Stomach (tissue), 9 donors: ENCODE measurements around the gene PDIA5. TPM values are rescaled to one million over a fixed set of nuclear protein-coding genes. Genes with fewer than 3 reads are reported as not detected.
A peak's percentile ranks its signal among the peaks of the same experiment; 100 is the strongest.

Experiments used
- DNase-seq, 2 donors: peaks; one replicate each; pipeline versions ENCODE4 v3.0.0 to v3.0.0-alpha.2; 2013 to 2019
- H3K27ac ChIP-seq, 5 donors: fragments of 200-600 bp in 4 of 5; sonication (generic) in 4 of 5; one replicate each; pipeline ENCODE4 v1.5.1; 2013 to 2019; ENCODE audit warnings: mild to moderate bottlenecking in 1 of 5, moderate library complexity in 1 of 5
- H3K27me3 ChIP-seq, 3 donors: fragments of 200-600 bp; sonication (generic); one replicate each; pipeline ENCODE4 v1.5.1; 2017 to 2019; ENCODE audit warnings: mixed run types in 1 of 3
- H3K36me3 ChIP-seq, 4 donors: fragments of 200-600 bp; sonication (generic); 1 replicate in 3 of 4; 2 replicates in 1 of 4; pipeline ENCODE4 v1.5.1; 2016 to 2019
- H3K4me1 ChIP-seq, 4 donors: fragments of 200-600 bp; sonication (generic); one replicate each; pipeline ENCODE4 v1.5.1; 2016 to 2019
- H3K4me3 ChIP-seq, 4 donors: fragments of 200-600 bp; sonication (generic) in 3 of 4; one replicate each; pipeline ENCODE4 v1.5.1; 2016 to 2019; ENCODE audit warnings: mild to moderate bottlenecking in 1 of 4
- H3K9me3 ChIP-seq, 4 donors: fragments of 200-600 bp; sonication (generic); one replicate each; pipeline ENCODE4 v1.5.1; 2016 to 2019
- EP300 ChIP-seq: sonication (generic); formaldehyde crosslinking; IDR thresholded peaks from one replicate; pipeline ENCODE4 v1.6.1; 2017; ENCODE audit warnings: antibody characterized with exemption
- POLR2A ChIP-seq, 4 donors: fragments of 450-650 bp; IDR thresholded peaks; one replicate each; pipeline ENCODE4 v1.6.1; 2016; ENCODE audit warnings: antibody characterized with exemption in 4 of 4, control low read depth in 2 of 4, mild to moderate bottlenecking in 1 of 4, moderate library complexity in 1 of 4
- POLR2AphosphoS5 ChIP-seq, 3 donors: sonication (generic); formaldehyde crosslinking; IDR thresholded peaks; one replicate each; pipeline ENCODE4 v1.6.1; 2016; ENCODE audit warnings: antibody characterized with exemption in 3 of 3
- WGBS, 5 donors: extraction: QIAGEN DNeasy Blood & Tissue Kit in 3 of 5; methylation state at CpG; one replicate each; pipeline versions ENCODE4 v1.1.5 to v1.1.7; 2013 to 2018; 5-methylcytosine and 5-hydroxymethylcytosine counted together
- intact Hi-C: fragments of 100-400 bp; cut with DNase I; formaldehyde crosslinking; loops from one replicate; pipeline ENCODE4 v1.15.1; 2023; ENCODE audit warnings: low total_unique reads
- polyA plus RNA-seq, 3 donors: library from polyadenylated mRNA; stranded (reverse); fragments of 200-250 nt; gene quantifications; one replicate each; pipeline ENCODE4 v1.2.3, GENCODE V29; 2013
- total RNA-seq, 5 donors: library from RNA; depleted of rRNA; stranded (reverse); fragments of >200 nt; gene quantifications; one replicate each; pipeline versions ENCODE4 v1.1.0 to v1.2.3, GENCODE V29; 2014 to 2016
- TF ChIP-seq, protein P1 (sequence below), 7 experiments: fragments of 450-650 bp in 4 of 7; fragments of 200-600 bp in 3 of 7; sonication (generic) in 3 of 7; IDR thresholded peaks; one replicate each; pipeline ENCODE4 v1.5.1; 2016 to 2019; ENCODE audit warnings: antibody characterized with exemption in 7 of 7, control low read depth in 2 of 7, mild to moderate bottlenecking in 1 of 7
- donor health status: healthy with polysubstance abuse.
- donor health status: Bipolar disorder and iron deficiency.
- donor health status: healthy.

PDIA5 gene
- total and polyA plus RNA-seq, 8 donors: 13.9 to 75.3 (median 35.0) TPM

DNA sequence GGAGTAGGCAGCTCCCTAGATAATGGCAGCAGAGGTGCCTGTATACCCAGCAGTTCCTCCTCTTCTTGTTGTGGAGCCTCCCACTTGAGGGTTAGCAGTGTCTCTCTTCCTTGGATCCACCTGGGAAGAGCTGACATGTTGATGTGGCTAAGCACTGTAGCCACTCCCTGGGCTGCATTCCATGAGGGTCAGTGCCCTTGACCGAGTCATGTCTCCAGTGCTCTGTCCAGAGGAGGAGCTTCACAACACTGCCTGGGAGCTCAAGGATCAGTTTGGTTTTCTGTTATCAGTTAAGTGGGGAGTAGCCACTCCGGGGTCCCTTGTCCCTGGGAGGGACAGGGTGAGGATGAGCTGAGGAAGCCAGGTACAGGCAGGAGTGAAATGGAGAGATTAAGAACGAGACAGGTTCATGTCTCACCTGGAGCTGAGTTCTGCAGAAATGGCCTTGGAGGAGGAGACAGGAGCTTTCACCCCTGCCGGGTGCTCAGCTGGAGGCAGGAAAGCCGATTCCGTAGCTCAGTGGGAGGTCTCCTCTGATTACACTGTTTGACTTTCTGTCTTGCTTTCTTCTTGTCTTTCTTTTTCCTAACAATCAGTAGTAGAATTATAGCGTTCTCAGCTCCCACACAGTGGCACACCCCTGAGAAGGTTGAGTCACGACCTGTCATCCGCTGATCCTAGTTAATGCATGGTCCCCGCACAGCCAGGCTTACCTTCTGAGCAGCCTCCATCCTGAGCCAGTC lies 77.0 kb downstream of the PDIA5 start:
- Histone ChIP-seq H3K27me3 (no peaks in the 10 kb centered on the region), H3K4me1 (peaks cover 0 to 3% (median 0%) of the 10 kb centered on the region in 4 donors), H3K4me3 (no peak overlapping the region), H3K27ac (no peak overlapping the region), H3K9me3 (no peaks in the 10 kb centered on the region), H3K36me3 (peaks cover 29 to 95% (median 90%) of the 10 kb centered on the region in 4 donors)
- intact Hi-C loops: no loop called here
- TF ChIP-seq EP300: no peak
- TF ChIP-seq, protein P1, sequence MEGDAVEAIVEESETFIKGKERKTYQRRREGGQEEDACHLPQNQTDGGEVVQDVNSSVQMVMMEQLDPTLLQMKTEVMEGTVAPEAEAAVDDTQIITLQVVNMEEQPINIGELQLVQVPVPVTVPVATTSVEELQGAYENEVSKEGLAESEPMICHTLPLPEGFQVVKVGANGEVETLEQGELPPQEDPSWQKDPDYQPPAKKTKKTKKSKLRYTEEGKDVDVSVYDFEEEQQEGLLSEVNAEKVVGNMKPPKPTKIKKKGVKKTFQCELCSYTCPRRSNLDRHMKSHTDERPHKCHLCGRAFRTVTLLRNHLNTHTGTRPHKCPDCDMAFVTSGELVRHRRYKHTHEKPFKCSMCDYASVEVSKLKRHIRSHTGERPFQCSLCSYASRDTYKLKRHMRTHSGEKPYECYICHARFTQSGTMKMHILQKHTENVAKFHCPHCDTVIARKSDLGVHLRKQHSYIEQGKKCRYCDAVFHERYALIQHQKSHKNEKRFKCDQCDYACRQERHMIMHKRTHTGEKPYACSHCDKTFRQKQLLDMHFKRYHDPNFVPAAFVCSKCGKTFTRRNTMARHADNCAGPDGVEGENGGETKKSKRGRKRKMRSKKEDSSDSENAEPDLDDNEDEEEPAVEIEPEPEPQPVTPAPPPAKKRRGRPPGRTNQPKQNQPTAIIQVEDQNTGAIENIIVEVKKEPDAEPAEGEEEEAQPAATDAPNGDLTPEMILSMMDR (IDR thresholded peaks at IDR 0.05): no peak
- no peak for TF ChIP-seq POLR2AphosphoS5 (IDR thresholded peaks at IDR 0.05)
- TF ChIP-seq POLR2A (IDR thresholded peaks at IDR 0.05): no peak
- peak in 1 of 2 donors; percentile 23 for DNase-seq
- 50 to 64% (median 55%) methylated on average over 10 of the region's 10 CpGs for WGBS, 5 donors

DNA sequence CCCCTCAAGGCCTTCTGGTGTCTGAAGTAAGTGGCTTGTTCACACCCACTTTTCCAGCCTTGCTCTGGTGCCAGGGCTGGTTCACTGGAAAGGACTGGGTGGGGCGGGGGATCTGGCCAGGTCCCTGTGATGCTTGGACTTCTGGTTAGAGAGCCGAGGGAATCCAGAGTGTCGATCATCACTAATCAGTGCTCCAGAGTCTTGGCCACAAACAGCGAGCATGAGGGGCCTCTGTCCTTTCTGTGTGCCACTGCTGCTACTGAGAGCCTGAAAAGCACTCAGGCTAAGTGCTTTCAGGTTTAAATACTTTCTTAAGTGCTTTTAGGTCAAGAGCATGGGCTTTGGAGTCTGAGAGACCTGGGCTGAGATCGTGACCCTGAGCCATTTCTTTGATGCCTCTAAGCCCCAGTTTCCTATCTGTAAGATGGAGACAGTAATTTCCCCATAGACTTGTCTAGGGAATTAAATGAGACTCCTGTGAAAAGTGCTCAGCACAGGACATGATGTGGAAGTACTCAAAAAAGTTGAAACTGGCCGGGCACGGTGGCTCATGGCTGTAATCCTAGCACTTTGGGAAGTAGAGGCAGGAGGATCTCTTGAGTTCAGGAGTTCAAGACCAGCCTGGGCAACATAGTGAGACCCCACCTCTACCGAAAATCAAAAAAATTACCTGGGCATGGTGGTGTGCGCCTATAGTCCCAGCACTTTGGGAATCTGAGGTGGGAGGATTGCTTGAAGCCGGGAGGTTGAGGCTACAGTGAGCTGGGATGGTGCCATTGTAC lies 81.1 kb downstream of the PDIA5 start:
- intact Hi-C loops: no loop called here
- Histone ChIP-seq H3K4me3 (no peak overlapping the region), H3K9me3 (no peaks in the 10 kb centered on the region), H3K27ac (no peak overlapping the region), H3K36me3 (peaks cover 52 to 94% (median 92%) of the 10 kb centered on the region in 4 donors), H3K4me1 (peaks cover 0 to 4% (median 0%) of the 10 kb centered on the region in 4 donors), H3K27me3 (no peaks in the 10 kb centered on the region)
- 86 to 95% (median 91%) methylated on average over 10 of the region's 10 CpGs for WGBS, 5 donors
- no peak for DNase-seq
- no peak for TF ChIP-seq POLR2A (IDR thresholded peaks at IDR 0.05)
- no peak for TF ChIP-seq EP300
- TF ChIP-seq POLR2AphosphoS5 (IDR thresholded peaks at IDR 0.05): no peak
- TF ChIP-seq, protein P1 (IDR thresholded peaks at IDR 0.05): no peak

DNA sequence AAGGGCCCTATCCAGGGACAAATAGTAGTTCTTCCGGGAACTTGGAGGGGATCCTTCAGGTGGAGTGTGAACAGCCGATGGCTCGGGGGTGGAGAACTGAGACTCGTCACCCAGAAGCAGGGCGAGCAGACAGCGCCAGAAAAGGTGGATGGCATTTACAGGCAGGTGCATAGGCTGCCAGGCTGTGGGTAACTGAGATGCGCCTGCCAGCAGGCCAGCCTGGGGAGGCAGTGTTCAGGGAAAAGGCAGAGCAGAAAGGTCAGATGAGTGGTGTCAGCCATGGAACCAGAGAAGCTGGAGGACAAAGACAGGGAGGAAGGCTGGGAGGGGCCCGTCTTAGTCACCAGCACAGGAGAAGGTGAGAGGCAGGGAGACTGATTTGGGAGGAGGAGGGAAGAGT lies 81.9 kb downstream of the PDIA5 start:
- H3K9me3 ChIP-seq: no peaks in the 10 kb centered on the region
- WGBS, 5 donors: 87 to 96% (median 93%) methylated on average over 8 of the region's 8 CpGs

DNA sequence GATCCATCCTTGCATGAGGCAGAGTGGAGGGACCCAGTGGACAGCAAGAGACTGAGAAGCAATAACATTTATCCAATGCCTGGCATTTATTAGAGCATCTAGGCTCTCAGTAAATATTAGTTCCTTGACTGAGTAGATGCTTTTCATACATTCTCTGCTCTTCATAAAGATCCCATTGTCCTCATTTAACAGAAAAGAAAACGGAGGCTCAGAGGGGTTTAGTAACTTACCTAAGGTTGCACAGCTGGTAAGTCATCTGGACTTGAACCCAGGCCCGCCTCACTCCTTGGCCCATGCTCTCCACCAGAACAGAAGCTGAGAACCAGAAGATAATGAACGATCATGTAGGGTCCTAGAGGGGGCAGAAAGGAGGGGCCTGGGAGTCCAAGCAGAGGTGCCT lies 82.7 kb downstream of the PDIA5 start:
- WGBS, 5 donors: 90 to 94% (median 92%) methylated on average over 3 of the region's 3 CpGs
- Histone ChIP-seq H3K9me3 (no peaks in the 10 kb centered on the region), H3K4me3 (no peak overlapping the region), H3K27me3 (no peaks in the 10 kb centered on the region), H3K27ac (no peak overlapping the region), H3K4me1 (peaks cover 4 to 17% (median 7%) of the 10 kb centered on the region in 4 donors), H3K36me3 (peaks cover 52 to 98% (median 92%) of the 10 kb centered on the region in 4 donors)
- no peak for DNase-seq
- no peak for TF ChIP-seq POLR2AphosphoS5 (IDR thresholded peaks at IDR 0.05)
- TF ChIP-seq, protein P1 (IDR thresholded peaks at IDR 0.05): no peak
- TF ChIP-seq POLR2A (IDR thresholded peaks at IDR 0.05): no peak
- no peak for TF ChIP-seq EP300
- intact Hi-C loops: no loop called here

More for the DNA sequence above, 81.9 kb downstream of the PDIA5 start:
- TF ChIP-seq POLR2A (IDR thresholded peaks at IDR 0.05): no peak
- no peak for TF ChIP-seq EP300
- TF ChIP-seq POLR2AphosphoS5 (IDR thresholded peaks at IDR 0.05): no peak
- TF ChIP-seq, protein P1 (IDR thresholded peaks at IDR 0.05): no peak
- DNase-seq: no peak
- no peaks in the 10 kb centered on the region for H3K27me3 ChIP-seq
- H3K4me1 ChIP-seq: peaks cover 0 to 9% (median under 1%) of the 10 kb centered on the region in 4 donors
- peaks cover 52 to 98% (median 94%) of the 10 kb centered on the region in 4 donors for H3K36me3 ChIP-seq
- intact Hi-C loops: no loop called here
- no peak overlapping the region for H3K27ac ChIP-seq
- H3K4me3 ChIP-seq: no peak overlapping the region
